NCI-H2196 treated with DMSO at 0.1 percent for 48 hours (cell line): Measurements from ENCODE around the gene WBP2.
"Not testable (repeated sequence)": the region's sequence is repeated elsewhere in the genome, so short reads cannot be mapped to it uniquely, and the experiment has no call there.

Experiments used
- DNase-seq: peaks from one replicate; lab custom pipeline; 2025; ENCODE audit not compliant: unreplicated experiment; lab: John Stamatoyannopoulos, UW

The WBP2 gene

DNA sequence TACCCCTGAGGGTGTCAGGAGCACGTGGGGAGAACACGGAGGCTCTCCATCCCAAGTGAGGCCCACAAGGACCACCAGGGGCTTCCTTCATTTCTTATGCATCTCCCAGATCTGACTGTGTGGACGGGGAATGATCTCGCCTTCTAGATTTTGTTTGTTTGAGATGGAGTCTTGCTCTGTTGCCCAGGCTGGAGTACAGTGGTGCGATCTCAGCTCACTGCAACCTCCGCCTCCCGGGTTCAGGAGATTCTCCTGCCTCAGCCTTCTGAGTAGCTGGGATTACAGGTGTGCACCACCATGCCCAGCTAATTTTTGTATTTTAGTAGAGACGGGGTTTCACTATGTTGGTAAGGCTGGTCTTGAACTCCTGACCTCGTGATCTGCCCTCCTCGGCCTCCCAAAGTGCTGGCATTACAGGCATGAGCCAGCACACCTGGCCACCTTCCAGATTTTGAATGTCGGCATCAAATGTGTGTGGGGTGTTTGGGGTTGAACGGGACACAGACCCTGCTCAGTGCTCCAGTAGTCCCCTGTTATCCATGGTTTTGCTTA lies 13.7 kb upstream of the WBP2 start:
- not testable (repeated sequence) for DNase-seq

- DNase-seq, result not testable (repeated sequence)
Measured at GRCh38 chr17:75865404-75866188, 10.5 kb upstream of the WBP2 start.

DNA sequence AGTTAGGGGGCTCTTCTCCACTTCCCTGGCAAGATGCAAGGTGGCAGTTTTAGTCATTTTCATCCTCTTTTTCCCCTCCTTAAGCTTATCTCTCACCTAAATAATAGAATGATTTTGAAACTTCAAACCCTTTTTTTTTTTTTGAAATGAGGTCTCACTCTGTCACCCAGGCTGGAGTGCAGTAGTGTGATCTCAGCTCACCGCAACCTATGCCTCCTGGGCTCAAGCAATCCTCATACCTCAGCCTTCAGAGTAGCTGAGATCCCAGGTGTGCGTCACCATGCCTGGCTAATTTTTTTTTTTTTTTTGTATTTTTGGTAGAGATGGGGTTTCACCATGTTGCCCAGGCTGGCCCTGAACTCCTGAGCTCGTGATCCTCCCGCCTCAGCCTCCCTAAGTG lies 9.8 kb upstream of the WBP2 start:
- DNase-seq, result not testable (repeated sequence)

DNA sequence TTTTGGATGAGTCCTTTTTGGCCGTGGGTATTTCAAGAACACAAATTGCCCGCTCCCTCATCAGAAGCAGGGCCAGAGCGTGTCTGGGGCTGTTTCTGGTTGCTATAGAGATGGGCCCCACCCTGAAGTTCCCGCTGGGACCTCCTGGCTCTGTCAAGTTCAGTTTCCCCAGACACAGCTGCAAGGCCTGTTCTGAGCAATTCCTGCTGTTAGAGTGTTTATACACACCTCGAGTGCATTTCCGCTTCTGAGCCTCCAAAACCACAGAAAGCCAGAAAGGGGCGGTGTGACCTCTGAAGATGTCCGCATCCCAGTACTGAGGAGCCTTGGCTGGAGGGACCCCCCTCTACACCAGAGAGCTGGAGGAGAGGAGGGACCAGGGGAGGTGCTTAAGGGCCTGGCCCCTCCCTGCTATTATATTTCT lies 9.3 kb upstream of the WBP2 start:
- DNase-seq, result no peak

DNA sequence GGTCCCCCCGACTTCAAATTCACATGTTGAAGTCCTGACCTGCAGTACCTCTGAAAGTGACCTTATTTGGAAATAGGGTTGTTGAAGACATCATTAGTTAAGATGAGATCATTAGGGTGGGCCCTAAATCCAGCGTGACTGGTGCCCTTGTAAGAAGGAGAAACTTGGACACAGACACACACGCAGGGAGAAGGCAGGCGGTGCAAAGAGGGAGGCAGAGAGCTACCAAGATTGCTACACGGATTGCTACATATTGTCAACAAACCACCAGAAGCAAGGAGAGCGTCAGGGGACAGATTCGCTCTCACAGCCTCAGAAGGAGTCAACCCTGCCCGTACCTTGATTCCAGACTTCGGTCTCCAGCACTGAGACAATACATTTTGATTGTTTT lies 6.8 kb upstream of the WBP2 start:
- DNase-seq, result no peak

GRCh38 chr17:75859358-75859757 lies 4.2 kb upstream of the WBP2 start:
- not testable (repeated sequence) for DNase-seq

DNA sequence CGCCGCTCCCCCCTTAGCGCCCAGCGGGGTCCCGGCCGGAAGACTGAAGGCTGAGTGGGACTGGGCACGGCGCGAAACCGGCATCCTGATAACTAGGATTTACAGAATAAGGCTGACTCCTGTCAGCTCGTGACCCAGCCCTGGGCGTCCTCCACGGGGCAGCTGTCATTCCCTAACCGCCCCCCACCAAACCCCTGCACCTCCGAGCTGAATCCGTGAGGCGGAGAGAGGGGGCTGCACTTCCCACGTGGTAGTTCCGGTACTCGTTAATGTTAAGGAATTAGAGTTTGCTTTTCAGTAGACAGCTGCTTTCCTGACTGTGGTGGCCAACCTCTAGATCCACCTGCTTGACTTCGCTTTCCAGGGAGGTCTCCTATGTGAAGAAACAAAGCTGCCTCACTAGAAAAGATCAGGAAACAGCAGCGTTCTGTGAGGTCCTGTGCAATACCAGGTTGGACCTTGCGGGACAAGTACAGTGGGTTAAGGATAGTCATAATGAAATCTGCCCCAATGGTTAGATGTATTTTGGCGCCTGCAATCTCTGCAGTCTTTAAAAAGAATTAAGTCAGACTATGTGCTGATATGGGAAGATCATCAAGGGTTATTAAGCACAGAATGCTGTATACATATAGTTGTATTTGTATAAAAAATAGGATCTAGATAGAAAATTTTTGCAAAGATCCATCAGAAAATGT lies 1.1 kb upstream of the WBP2 start:
- DNase-seq, result no peak

DNA sequence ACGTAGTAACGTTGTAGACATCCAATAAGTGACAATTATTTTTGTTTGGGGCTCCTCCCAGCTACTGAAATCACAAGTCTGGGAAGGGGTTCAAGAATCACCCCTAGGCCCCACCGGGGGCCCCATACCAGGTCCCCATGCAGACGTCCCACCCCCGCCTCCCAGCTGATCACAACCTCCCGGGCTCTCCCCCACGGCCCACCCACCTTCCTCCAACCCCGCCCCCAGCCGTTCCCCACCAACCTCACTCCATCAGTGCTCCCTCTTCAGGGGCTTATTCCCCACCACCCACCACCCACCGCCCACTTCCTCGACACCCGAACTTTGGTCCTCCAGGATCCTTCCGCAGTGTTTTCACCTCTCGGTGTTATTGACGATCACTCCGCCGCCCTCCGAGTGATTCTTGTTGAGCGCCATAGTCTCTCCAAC lies 240 bp downstream of the WBP2 start:
- no peak for DNase-seq

DNA sequence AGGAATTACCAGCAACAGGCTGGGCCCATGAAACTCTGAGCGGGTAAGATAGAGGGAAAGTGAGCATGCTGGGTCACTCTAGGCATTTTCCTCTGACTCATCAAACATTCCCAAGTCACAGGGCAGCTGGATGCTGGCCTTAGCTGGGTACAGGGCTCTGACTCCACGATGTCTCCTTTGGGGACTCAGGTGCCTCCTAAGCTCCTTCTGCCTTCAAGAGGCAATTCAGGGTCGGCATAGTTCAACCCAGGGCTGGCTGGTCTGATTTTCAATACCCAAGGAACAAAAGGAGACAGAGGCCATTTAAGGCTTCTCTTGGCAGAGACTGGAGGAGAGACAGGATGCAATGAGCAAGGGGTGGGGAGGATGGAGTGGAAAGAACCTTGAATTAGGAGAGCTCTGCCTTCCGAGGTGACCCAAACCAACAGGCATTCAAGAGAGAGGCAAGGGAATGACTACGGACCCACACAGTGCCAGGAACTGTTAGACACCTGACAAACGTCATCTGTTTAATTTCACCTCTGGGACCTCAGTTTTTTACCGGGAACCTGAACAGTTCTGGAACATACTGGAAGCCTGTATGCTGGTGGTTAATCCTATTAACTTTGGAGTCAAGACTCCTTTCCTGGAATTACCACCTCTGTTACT lies 910 bp downstream of the WBP2 start:
- no peak for DNase-seq

GRCh38 chr17:75853433-75853832 lies 1.7 kb downstream of the WBP2 start:
- no peak for DNase-seq

DNA sequence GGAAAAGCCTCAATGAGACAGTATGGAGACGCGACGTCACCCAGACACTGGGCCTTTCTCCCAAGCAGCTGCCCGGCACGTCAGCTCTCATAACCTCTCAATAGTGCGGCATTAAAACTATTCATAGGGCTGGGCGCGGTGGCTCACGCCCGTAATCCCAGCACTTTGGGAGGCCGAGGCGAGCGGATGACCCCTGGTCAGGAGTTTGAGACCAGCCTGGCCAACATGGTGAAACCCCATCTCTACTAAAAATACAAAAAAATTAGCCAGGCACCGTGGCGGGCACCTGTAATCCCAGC lies 3.5 kb downstream of the WBP2 start:
- DNase-seq, result not testable (repeated sequence)

- no peak for DNase-seq
Measured at GRCh38 chr17:75850928-75851692, 4.0 kb downstream of the WBP2 start.

- no peak for DNase-seq
Measured at GRCh38 chr17:75849724-75850123, 5.4 kb downstream of the WBP2 start.

- DNase-seq, result no peak
Measured at GRCh38 chr17:75849279-75849646, 5.9 kb downstream of the WBP2 start.

DNA sequence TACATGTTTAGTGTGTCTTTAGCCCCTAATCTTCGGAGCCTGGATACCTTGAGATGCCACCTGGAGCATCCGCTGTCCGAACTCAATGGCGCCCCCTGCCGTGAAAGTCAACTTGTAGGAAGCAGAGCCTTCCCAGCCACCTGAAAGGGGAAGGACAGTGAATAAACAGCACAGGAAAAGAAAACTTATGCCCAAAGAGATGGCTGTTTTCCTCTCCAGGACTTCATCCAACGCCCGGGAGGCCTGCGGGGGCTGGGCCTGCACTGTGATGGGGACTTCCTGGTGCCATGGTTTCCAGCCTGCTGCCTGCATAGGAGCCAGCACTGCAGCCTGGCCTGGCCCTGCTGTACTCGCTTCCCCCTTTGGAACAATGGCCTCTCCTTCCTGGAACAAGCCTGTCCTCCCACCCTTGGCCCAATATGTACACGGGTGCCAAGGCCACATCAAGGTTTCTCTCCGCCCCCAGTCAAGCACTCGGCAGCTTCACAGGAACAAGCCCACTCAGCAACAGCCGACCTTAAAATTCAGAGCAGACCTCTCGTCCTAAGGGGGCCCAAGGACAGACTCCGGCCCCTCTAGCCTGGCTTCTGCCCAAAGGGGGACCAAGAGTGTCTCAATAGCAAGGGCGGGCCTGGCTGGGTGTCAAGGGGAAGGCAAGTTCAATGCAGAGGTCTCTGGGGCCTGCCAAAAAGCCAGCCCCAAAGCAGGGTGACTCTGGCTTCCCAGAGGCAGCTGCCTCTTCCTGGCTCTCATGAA lies 6.4 kb downstream of the WBP2 start:
- peak; percentile 63 for DNase-seq

- no peak for DNase-seq
Measured at GRCh38 chr17:75847614-75848522, 7.3 kb downstream of the WBP2 start.

DNA sequence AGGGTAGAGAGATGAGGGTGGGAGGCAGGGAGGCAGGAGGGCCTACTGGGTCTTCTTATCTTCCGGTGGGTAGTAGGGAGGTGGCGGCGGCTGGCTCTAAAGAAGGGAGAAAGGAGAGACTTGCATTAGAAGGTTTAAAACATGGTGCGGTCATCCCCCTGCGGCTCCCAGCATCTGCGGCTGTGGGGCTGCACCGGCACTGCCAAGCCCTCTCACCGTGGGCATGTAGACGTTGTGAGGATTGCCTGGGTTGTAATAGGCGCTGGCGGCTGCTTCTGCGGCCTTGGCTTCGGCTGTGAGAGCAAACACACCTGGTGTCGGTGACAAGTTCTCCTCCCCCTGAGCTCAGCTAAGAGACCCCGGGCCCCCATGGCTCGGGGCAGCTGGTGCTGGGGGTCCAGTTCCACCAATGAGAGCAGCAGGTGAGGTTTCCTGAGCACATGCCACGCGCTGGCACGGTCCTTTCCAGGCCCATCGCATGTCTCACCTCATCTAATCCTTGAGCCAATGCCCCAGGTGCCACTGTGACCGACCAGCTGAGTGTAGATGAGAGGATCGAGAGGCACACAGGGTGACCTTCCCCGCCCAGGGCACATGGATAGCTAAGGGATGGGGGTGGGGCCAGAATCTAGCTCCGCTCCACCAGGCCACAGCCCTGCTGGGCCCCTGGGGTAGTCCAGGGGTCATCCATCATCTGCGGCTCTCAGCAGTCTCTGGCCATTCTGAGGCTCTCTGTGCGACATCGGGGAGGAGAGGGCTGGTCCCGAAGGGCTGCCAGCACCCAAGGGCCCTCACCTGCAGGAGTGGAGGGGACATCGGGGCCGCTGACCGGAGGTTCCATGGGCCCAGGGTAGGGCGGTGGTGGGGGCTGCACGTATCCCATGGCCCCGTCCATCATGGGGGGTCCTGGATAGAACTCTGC lies 8.2 kb downstream of the WBP2 start:
- no peak for DNase-seq

DNA sequence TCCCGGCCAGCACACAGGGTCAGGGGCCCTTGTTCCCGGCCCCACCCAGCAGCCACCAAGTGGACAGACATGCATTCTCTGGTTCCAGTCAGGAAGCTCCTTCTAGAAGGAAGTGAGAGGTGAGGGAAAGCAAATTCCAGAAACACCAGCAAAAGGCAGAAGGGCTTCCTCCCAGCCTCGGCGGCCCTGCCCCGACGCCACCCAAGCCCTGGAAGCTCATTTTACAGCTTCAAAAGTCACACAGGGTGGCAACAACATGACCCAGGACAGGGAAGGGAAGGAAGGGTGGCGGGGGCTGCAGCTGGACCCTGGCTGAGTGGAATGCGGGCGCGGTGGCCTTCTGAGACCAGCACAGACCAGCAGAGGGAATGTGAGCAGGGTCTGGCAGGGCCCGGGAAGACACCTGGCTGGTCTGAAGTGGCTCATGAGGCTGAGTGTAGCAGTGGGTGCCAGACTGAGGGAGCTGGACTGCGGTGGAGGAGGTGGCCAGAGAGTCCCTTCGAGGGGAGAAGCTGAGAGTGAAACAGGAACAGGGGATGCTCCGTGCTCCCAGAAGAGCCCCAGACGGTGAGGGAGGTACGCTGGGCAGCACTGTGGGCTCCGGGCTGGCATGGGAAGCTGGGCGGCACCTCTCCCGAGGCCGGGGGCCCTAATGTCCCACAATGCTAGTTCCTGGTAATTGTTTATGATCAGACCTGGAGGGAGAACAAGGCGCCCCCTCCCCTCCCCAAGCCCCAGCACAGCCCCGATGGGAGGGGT lies 9.0 kb downstream of the WBP2 start:
- no peak for DNase-seq
